Esophagus squamous epithelium (tissue), 4 donors: Measurements from ENCODE around the gene MTERF4.

Source experiments
- CTCF ChIP-seq, 6 experiments: fragments of 450-650 bp in 4 of 6; fragments of 200-600 bp in 2 of 6; sonication (generic) in 2 of 6; IDR thresholded peaks; one replicate each; pipeline ENCODE4 v1.5.1; 2016 to 2019; ENCODE audit warnings: antibody characterized with exemption in 6 of 6, mild to moderate bottlenecking in 4 of 6, moderate library complexity in 4 of 6
- POLR2A ChIP-seq, 4 donors: fragments of 450-650 bp; IDR thresholded peaks; one replicate each; pipeline ENCODE4 v1.6.1; 2017; ENCODE audit warnings: antibody characterized with exemption in 4 of 4, mild to moderate bottlenecking in 4 of 4, moderate library complexity in 3 of 4

- TF ChIP-seq CTCF (IDR thresholded peaks at IDR 0.05) (no peak), POLR2A (IDR thresholded peaks at IDR 0.05) (no peak)
These were observed 36.4 kb upstream of the MTERF4 start for GRCh38 chr2:241138471-241138870.
